ENCODE data around the gene VIT. TPM values are rescaled to one million over a fixed set of nuclear protein-coding genes. Genes with fewer than 3 reads are reported as not detected.

VIT gene
- total and polyA plus RNA-seq, 4 donors: 0.07 to 0.17 (median 0.09) TPM; not detected in 1

DNA sequence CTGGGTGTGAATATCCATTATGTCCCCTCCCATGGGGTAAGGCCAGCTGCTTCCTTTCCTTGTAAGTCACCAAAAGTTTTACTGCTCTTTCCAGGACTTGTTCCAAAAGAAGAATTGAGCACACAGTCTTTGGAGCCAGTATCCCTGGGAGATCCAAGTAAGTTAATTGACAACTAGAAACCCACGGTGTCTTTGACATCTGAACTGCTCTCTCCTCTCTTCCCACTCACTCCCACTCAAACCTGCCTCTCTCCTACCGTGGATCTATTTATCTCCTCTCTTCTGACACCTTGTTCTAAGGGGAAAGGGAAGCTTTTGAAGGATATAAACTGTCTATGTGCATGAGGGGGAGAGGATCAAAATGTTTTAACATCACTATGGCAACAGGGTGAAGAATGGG lies 86.7 kb downstream of the VIT start:
- H3K4me1 ChIP-seq (ENCODE audit: control insufficient read depth in 4 of 4, insufficient read depth in 4 of 4, low read length in 3 of 4): no peaks in the 10 kb centered on the region
- H3K4me3 ChIP-seq (ENCODE audit: low read depth in 1 of 3, low read length in 3 of 3): no peak overlapping the region
- H3K36me3 ChIP-seq (ENCODE audit: control insufficient read depth in 4 of 4, insufficient read depth in 3 of 4, low read depth in 1 of 4, low read length in 3 of 4): no peaks in the 10 kb centered on the region
- H3K9ac ChIP-seq (ENCODE audit: low read depth in 1 of 2, low read length in 2 of 2): no peak overlapping the region
- no peak for DNase-seq (ENCODE audit: low spot score)
- 19% methylated on average over 2 of the region's 2 CpGs for WGBS
- no peaks in the 10 kb centered on the region for H3K27me3 ChIP-seq (ENCODE audit: control insufficient read depth in 4 of 4, insufficient read depth in 4 of 4, low read length in 3 of 4)
- H3K27ac ChIP-seq (ENCODE audit: low read depth in 1 of 2, low read length in 2 of 2): no peak overlapping the region
- no peak for TF ChIP-seq YY1 (IDR thresholded peaks at IDR 0.05)
- no peak for TF ChIP-seq GABPA (IDR thresholded peaks at IDR 0.05 in 1 of 2, conservative IDR thresholded peaks at IDR 0.05 in 1 of 2)
- no peak for TF ChIP-seq TAF1 (conservative IDR thresholded peaks at IDR 0.05)
- TF ChIP-seq, protein P1, sequence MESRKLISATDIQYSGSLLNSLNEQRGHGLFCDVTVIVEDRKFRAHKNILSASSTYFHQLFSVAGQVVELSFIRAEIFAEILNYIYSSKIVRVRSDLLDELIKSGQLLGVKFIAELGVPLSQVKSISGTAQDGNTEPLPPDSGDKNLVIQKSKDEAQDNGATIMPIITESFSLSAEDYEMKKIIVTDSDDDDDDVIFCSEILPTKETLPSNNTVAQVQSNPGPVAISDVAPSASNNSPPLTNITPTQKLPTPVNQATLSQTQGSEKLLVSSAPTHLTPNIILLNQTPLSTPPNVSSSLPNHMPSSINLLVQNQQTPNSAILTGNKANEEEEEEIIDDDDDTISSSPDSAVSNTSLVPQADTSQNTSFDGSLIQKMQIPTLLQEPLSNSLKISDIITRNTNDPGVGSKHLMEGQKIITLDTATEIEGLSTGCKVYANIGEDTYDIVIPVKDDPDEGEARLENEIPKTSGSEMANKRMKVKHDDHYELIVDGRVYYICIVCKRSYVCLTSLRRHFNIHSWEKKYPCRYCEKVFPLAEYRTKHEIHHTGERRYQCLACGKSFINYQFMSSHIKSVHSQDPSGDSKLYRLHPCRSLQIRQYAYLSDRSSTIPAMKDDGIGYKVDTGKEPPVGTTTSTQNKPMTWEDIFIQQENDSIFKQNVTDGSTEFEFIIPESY (IDR thresholded peaks at IDR 0.05): no peak
- no peak for TF ChIP-seq HNF4A (conservative IDR thresholded peaks at IDR 0.05)
- no peak for TF ChIP-seq EGR1 (IDR thresholded peaks at IDR 0.05; ENCODE audit: low read depth in 2 of 2)
- TF ChIP-seq HNF4G (IDR thresholded peaks at IDR 0.05): no peak
- TF ChIP-seq, protein P2, sequence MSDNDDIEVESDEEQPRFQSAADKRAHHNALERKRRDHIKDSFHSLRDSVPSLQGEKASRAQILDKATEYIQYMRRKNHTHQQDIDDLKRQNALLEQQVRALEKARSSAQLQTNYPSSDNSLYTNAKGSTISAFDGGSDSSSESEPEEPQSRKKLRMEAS (IDR thresholded peaks at IDR 0.05): no peak
- TF ChIP-seq FOXA1 (IDR thresholded peaks at IDR 0.05): no peak
- no peak for TF ChIP-seq RXRA (IDR thresholded peaks at IDR 0.05)
- TF ChIP-seq SP1 (IDR thresholded peaks at IDR 0.05): no peak
- TF ChIP-seq, protein P3, sequence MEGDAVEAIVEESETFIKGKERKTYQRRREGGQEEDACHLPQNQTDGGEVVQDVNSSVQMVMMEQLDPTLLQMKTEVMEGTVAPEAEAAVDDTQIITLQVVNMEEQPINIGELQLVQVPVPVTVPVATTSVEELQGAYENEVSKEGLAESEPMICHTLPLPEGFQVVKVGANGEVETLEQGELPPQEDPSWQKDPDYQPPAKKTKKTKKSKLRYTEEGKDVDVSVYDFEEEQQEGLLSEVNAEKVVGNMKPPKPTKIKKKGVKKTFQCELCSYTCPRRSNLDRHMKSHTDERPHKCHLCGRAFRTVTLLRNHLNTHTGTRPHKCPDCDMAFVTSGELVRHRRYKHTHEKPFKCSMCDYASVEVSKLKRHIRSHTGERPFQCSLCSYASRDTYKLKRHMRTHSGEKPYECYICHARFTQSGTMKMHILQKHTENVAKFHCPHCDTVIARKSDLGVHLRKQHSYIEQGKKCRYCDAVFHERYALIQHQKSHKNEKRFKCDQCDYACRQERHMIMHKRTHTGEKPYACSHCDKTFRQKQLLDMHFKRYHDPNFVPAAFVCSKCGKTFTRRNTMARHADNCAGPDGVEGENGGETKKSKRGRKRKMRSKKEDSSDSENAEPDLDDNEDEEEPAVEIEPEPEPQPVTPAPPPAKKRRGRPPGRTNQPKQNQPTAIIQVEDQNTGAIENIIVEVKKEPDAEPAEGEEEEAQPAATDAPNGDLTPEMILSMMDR (IDR thresholded peaks at IDR 0.05; ENCODE audit: low read depth, low read length, missing input control): no peak
- TF ChIP-seq, protein P4, sequence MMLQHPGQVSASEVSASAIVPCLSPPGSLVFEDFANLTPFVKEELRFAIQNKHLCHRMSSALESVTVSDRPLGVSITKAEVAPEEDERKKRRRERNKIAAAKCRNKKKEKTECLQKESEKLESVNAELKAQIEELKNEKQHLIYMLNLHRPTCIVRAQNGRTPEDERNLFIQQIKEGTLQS (IDR thresholded peaks at IDR 0.05): no peak
- no peak for TF ChIP-seq FOXA2 (IDR thresholded peaks at IDR 0.05)
- TF ChIP-seq, protein P5, sequence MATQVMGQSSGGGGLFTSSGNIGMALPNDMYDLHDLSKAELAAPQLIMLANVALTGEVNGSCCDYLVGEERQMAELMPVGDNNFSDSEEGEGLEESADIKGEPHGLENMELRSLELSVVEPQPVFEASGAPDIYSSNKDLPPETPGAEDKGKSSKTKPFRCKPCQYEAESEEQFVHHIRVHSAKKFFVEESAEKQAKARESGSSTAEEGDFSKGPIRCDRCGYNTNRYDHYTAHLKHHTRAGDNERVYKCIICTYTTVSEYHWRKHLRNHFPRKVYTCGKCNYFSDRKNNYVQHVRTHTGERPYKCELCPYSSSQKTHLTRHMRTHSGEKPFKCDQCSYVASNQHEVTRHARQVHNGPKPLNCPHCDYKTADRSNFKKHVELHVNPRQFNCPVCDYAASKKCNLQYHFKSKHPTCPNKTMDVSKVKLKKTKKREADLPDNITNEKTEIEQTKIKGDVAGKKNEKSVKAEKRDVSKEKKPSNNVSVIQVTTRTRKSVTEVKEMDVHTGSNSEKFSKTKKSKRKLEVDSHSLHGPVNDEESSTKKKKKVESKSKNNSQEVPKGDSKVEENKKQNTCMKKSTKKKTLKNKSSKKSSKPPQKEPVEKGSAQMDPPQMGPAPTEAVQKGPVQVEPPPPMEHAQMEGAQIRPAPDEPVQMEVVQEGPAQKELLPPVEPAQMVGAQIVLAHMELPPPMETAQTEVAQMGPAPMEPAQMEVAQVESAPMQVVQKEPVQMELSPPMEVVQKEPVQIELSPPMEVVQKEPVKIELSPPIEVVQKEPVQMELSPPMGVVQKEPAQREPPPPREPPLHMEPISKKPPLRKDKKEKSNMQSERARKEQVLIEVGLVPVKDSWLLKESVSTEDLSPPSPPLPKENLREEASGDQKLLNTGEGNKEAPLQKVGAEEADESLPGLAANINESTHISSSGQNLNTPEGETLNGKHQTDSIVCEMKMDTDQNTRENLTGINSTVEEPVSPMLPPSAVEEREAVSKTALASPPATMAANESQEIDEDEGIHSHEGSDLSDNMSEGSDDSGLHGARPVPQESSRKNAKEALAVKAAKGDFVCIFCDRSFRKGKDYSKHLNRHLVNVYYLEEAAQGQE (IDR thresholded peaks at IDR 0.05): no peak
- no peak for TF ChIP-seq NR2F2 (IDR thresholded peaks at IDR 0.05)
- no peak for TF ChIP-seq JUND (IDR thresholded peaks at IDR 0.05)
- no peak for TF ChIP-seq RAD21 (IDR thresholded peaks at IDR 0.05)
- H3K9me3 ChIP-seq (ENCODE audit: control insufficient read depth in 4 of 4, low read length in 3 of 4): no peaks in the 10 kb centered on the region

Measured in liver (tissue), 9 donors.